Fibroblast of skin of right biceps (primary cell): ENCODE data around the gene PROX2.

ENCODE experiments used
- DNase-seq: peaks from one replicate; pipeline ENCODE4 v3.0.0-alpha.2; 2013

PROX2 gene

GRCh38 chr14:74841230-74842207 is 34.4 kb downstream of the PROX2 start:
- DNase-seq: no peak

- no peak for DNase-seq
These were observed 35.3 kb downstream of the PROX2 start for GRCh38 chr14:74840603-74841030.

GRCh38 chr14:74838166-74838565 is 37.8 kb downstream of the PROX2 start:
- no peak for DNase-seq

GRCh38 chr14:74836251-74836960 is 39.5 kb downstream of the PROX2 start:
- no peak for DNase-seq

GRCh38 chr14:74835645-74836250 is 40.2 kb downstream of the PROX2 start:
- no peak for DNase-seq

- DNase-seq: peak; percentile 28
These were observed 41.1 kb downstream of the PROX2 start for GRCh38 chr14:74834692-74835392.

GRCh38 chr14:74832849-74833248 is 43.1 kb downstream of the PROX2 start:
- DNase-seq: no peak

- peak; percentile 34 for DNase-seq
These were observed 46.7 kb downstream of the PROX2 start for GRCh38 chr14:74829251-74829650.

- no peak for DNase-seq
These were observed 49.4 kb downstream of the PROX2 start for GRCh38 chr14:74826574-74826973.
